D721Med (cell line): ENCODE data around the gene TGFBR1.

Experiments
- DNase-seq: peaks from one replicate; pipeline ENCODE4 v3.0.0; 2011; ENCODE audit warnings: low spot score; ENCODE audit not compliant: insufficient read length
- FAIRE-seq: peaks from 2 replicates; lab custom pipeline; 2011; peaks lifted over from hg19 to GRCh38; lab: Jason Lieb, UNC
- TF ChIP-seq, protein P1 (sequence below): IDR thresholded peaks from 2 replicates; pipeline ENCODE4 v1.5.1; 2012; ENCODE audit warnings: mild to moderate bottlenecking, control low read depth; ENCODE audit not compliant: insufficient read depth; ENCODE audit errors: missing control alignments

TGFBR1 gene

DNA sequence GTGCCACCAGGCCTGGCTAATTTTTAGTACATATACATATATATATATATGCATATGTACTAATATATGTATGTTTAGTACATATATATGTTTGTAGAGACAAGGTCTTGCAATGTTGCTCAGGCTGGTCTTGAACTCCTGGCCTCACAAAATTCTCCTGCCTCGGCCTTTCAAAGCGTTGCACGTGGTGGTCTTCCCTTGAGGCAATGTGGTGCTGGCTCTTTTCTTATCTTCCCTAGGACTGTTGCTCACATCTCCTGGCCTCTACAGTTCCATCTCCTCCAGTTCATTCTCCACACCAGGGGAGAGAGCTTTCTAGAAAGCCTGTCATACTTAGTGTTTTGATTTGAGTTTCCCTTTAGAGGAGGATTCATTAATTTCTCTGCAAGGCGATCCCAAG is 28.9 kb upstream of the TGFBR1 start:
- TF ChIP-seq, protein P1, sequence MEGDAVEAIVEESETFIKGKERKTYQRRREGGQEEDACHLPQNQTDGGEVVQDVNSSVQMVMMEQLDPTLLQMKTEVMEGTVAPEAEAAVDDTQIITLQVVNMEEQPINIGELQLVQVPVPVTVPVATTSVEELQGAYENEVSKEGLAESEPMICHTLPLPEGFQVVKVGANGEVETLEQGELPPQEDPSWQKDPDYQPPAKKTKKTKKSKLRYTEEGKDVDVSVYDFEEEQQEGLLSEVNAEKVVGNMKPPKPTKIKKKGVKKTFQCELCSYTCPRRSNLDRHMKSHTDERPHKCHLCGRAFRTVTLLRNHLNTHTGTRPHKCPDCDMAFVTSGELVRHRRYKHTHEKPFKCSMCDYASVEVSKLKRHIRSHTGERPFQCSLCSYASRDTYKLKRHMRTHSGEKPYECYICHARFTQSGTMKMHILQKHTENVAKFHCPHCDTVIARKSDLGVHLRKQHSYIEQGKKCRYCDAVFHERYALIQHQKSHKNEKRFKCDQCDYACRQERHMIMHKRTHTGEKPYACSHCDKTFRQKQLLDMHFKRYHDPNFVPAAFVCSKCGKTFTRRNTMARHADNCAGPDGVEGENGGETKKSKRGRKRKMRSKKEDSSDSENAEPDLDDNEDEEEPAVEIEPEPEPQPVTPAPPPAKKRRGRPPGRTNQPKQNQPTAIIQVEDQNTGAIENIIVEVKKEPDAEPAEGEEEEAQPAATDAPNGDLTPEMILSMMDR: no peak
- FAIRE-seq (no peak), DNase-seq (no peak)

DNA sequence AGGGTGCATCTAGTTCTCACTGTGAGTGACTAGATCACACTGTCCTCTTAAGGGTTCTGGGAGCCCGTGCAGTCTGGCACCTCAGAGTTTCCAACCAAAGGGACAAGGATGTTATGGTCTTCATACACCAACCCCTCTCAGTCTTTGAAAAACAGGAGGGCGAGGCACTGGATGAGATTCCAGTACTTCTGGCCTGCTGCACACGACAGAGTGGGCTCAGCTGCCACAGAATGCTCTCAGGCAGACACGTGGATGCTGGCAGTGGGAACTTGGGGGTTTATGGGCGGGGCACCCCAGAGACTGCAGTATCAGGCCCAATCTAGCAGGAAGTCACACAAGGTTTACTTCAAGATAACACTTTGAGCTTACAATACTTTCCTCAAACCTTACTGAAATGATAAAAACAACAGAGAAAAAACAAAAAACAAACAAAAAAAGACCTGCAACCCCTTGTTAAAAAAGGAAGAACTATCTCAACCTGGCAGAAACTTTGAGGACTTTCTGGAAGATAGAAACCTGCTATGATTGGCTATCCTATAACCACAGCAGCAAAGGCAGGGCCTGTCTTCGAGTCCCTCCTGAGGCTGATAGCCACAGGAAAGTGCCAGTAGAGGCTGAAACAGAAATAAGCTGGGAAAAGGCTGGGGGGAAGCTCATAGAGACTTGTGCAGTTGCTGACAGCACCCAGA is 28.3 kb upstream of the TGFBR1 start:
- DNase-seq (no peak), FAIRE-seq (no peak)
- TF ChIP-seq, protein P1: no peak

DNA sequence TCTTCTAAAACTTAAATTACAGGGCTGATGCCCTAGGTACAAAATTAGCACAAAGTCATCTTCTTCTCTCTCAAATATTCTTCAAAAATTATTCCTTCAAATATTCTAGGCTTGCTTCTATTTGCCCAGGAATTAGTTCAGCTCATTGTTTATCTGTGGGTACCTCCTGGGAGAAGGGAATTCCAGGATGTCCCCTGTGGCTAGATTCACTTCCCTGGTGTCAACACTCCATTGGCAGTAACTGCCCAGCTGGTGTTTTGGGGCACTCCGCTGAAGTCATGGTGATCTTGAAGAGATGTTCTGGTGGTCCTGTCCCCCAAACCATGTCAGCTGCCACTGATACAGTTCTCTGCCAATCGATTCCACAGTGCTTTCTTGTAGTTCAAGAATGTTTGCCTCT is 26.2 kb upstream of the TGFBR1 start:
- no peak for FAIRE-seq
- DNase-seq: no peak
- TF ChIP-seq, protein P1: no peak

DNA sequence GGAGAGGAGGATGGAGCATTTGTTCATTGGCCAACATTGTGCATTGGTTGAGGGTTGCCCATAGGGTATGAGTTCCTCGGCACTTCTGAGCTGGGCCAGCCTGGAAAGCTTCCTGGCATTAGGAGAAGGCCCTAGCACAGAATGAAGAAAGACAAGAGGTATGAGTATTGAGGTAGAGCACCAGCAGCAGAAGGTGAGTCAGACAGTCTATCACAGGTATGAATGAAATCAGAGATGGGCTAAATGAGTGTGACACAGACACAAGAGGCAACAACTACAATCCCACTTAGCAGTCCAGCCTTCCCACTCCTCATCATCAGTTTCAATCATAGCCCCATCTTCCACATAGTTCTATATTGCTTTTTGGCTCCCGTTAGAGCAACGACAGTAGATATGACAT is 25.4 kb upstream of the TGFBR1 start:
- FAIRE-seq (no peak), DNase-seq (no peak)
- TF ChIP-seq, protein P1: no peak

DNA sequence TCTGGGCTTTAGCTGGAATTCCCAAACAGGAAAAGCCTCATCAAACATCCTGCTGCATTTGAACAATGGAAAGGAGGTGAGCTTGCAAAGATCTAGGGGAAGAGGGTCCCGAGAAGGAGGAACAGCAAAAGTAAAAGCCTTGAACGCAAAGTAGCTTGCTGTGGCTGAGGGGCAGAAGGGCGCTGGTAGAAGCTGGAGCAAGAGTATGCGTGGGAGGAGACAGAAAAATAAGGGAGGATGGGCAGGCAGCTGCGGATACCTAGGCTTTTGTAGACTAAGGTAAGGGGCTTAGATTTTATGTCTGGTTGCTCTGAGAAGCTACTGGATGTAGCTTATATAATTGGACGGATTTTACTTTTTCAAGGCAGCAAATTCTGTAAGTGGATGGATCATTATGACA is 21.9 kb upstream of the TGFBR1 start:
- FAIRE-seq (no peak), DNase-seq (no peak)
- TF ChIP-seq, protein P1: no peak

DNA sequence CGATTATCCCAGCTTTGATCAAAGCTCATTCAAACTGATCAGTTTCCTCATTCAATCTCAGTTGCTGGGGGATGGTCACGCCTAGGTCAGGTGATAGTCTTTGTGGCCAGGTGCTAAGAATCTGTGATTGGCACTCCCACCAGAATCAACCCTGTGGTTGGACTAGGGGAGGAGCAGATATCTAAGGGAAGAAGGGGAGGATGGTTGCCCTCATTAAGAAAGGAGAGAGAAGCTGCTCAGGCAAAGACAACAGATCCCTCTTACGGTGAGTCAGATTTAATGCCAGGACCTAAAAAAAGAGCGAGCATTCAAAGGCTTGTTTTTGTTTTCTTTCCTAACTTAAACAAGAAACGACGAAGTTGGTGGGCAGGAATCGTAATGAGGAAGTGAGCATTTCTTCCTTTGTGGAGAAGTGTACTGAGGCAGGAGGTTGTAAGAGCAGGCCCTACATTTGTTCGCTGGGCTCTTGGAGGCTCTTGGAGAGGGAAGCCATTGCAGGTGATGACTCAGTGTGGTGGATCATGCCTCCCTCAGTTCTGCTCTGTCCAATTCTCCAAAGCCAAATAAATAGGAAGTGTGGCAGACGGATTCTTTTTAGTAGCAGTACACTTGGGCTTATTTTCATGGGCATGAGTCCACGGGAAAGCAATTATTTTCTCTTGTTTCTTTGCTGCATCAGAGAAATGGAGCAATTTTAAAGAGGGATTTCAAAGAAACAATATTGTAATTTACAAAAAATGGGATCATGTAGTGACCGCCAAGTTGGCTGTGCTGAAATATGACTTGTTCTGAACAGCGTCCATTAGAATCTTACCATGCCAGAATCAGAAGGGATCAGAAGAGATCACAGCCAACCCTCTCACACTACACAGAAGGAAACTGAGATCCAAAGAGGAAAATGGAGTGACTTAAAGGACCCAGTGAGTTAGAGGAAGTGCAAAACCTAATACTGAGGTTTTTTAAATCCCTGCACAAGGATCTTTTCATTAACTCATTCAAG is 18.7 kb upstream of the TGFBR1 start:
- DNase-seq (no peak), FAIRE-seq (no peak)
- TF ChIP-seq, protein P1: no peak

DNA sequence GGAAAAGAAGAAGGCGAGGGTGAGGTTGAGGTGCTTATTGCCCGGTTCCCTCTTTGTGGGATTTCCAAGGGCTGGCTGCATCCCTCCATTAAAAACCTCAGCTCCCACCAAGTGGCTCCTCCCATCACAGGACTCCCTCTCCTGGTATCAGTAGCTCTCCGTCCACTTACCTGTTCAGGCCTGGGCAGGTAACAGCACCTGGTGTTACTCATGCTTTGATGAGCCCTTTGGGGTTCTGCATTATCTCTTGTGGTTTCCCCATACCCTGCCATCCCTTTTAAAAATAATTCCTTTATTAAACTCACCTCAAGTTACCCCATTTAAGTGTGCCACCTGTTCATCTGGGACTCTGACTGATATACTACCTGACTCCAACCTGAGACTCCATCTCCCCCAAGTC is 17.5 kb upstream of the TGFBR1 start:
- FAIRE-seq: no peak
- DNase-seq: no peak
- TF ChIP-seq, protein P1: no peak
